HG03442 (cell line): ENCODE measurements around the gene NDUFA13.

ENCODE experiments used
- ATAC-seq: cut with Tn5 transposase; IDR thresholded peaks from one replicate; pipeline ENCODE4 v1.9.1; 2021; ENCODE audit warnings: mild to moderate bottlenecking, moderate library complexity; ENCODE audit not compliant: unreplicated experiment

The NDUFA13 gene

GRCh38 chr19:19506592-19506991 lies 9.4 kb upstream of the NDUFA13 start:
- no peak for ATAC-seq

DNA sequence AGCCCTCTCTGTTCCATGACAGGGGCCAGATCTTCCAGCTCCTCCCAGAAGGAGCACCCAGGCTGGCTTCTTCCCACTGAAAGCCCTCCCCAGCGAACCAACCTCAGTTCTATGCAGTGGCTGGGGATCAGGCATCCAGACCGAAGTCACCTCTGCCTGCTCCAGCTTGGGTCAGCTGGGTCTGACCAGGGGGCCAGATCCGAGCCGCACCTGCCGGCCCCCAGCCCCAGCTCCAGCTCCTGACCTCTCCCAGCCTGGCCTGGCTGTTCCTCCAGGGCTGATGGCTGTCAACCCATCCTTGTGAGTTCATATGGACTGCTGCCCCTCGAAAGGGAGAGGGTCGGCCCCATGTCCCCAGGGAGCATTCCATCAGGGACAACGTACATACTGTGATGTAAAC lies 8.7 kb upstream of the NDUFA13 start:
- no peak for ATAC-seq

DNA sequence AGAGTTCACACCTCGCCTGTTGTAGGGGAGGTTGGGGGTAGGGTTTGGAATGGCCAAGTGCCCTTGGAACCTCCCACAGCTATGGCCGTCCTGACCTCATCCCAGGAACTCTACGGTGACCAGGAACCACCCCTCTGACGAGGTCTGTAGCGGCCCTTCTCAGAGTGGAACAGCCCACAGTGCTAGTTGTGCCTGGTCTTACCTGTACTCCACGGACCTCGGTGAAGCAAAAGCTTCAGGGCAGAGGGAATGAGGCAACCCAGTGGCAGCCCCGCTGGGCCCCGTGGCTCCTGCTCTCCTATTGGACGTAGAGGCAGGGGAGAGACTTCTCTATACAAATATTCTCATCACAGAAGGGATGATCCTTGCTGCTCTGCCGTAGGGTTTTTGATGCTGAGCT lies 7.8 kb upstream of the NDUFA13 start:
- no peak for ATAC-seq

DNA sequence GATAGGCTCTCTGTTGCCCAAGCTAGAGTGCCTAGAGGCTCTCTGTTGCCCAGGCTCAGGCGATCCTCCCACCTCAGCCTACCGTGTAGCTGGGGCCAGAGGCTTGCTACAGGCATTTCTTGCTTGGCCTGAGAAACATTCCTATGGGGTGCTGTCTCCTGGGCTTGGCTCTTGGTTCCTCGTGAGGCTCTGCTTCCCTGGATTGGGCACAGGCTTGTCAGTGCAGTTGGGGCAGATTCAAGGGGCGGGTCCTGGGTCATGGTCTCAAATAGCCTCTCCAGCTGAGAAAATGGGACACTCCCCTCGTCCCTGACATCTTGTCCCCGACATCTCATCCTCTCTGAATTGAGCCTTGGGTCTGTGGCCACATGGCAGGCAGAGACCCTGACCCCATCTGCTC lies 5.6 kb upstream of the NDUFA13 start:
- ATAC-seq: no peak

DNA sequence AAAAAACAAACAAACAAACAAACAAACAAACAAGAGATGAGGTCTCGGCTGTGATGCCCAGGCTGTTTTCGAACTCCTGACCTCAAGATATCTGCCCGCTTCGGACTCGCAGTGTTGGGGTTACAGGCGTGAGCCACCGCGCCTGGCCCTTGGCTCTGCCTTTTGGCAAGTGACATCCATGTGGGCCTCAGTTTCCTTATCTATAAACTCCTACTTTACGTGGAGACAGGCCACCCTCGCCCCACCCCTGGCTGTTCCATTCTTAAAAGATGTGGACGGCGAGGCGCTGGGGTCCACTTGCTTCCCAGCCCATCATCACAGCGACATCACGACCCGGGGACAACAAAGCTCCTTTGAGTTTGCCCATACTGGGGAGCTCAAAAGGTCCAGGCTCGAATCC lies 2.3 kb upstream of the NDUFA13 start:
- no peak for ATAC-seq

GRCh38 chr19:19514215-19514657 lies 1.8 kb upstream of the NDUFA13 start:
- ATAC-seq: no peak

DNA sequence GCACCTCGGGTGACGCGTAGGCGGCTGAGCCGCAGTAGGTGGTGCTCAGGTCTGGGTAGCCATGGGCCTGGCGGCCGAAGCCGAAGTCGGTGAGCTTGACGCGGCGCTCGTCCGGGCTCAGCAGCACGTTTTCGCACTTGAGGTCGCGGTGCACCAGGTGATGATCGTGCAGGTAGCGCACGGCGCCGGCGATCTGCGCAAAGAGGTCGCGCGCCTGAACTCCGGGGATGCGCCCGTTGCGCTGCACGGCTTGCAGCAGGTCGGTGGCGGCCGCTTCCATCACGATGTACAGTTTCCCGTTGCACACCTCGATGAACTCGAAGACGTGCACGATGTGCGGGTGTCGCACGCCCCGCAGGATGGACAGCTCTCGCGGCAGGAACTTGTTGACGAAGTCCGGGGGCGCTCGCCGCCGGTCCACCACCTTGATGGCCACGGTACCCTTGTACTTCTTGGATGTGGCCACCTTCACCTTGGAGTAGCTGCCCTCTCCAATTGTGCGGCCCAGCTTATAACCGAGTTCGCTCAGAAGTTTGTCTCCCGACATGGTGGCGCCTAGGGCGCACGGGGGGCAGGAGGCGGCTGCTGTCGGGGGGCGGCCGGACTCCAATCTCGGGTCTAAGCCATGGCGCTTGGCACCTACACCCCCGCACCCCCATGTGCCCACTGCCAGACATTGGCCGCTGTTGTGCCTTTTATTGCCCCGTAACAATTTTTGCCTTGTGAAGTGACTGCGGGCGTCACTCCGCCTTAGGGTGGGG lies 964 bp upstream of the NDUFA13 start, which contains the start of gene TSSK6:
TSS of gene TSSK6 (minus strand) at position 668 of the 761 bp plus-strand sequence. CDS start at position 547, 121 bp downstream.
- ATAC-seq: no peak

GRCh38 chr19:19517235-19517619 lies 1.2 kb downstream of the NDUFA13 start:
- ATAC-seq: no peak

DNA sequence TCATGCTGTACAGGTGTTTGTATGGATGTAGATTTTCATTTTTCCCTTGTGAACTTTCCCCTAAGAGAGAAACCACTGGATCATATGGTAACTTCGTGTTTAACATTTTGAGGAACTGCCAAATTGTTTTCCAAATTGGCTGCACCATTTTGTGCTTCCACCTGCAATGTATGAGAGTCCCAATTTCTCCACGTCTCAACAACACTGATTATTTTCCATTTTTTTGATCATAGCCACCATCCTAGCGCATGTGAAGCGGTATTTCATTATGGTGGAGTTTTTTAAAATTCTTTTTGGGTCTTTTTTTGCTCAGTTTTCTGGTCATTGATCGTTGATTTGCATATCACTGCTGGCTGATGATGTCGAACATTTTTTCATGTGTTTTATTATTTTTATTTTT lies 5.0 kb downstream of the NDUFA13 start:
- no peak for ATAC-seq

GRCh38 chr19:19523177-19523576 lies 7.2 kb downstream of the NDUFA13 start:
- ATAC-seq: no peak

DNA sequence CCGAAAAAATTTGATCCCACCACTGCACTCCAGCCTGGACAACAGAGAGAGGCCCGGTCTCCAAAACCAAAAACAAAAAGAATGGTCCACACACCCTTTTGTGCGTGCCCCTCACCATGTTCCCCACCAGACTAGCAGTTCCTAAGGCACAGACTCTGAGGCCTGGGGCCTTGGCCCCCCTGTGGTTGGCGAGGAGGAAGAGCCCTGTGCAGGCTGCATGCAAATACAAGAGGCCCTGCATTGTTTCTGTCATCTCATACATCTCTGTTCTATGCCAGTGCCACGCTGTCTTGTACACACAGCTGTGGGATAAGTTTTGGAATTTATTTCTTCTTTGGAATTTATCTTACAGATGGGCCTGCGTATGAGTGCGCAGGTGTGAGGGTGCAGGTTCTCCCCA lies 8.0 kb downstream of the NDUFA13 start:
- no peak for ATAC-seq

DNA sequence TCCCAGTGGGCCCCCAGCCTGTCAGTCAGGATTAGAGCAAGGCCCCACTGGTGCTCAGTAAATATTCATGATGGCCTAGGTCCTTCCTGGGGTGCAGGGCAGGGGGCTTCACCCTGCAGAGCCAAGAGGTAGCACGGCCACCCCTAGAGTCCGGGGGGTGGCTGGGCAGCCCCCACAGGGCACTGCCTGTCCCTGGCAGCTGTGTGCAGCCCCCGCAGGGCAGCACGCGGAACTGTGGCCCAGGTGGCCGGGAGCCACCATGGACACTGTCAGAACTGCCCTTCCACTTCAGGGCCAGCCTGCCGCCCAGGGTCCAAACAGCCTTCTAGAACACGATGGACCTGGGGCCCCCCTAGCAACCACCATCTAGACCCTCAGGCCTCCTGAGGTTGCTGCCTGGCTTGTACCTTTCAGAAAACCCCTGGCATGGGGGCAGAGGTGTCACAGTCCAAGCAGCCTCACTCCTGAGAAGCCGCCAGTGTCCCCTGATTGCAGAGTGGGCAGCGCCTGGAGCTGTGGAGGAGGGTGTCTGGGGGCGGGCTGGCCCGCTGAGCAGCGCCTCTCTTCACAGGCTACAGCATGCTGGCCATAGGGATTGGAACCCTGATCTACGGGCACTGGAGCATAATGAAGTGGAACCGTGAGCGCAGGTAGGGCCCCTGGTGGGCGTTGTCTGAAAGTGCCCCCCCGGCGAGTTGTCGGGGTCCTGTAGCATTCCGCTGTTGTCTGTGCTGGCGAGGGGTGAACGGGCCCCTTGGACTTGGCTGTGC lies 9.8 kb downstream of the NDUFA13 start:
- ATAC-seq: no peak

GRCh38 chr19:19526581-19527370 lies 10.8 kb downstream of the NDUFA13 start:
- ATAC-seq: no peak

GRCh38 chr19:19527371-19527656 lies 11.3 kb downstream of the NDUFA13 start:
- no peak for ATAC-seq

DNA sequence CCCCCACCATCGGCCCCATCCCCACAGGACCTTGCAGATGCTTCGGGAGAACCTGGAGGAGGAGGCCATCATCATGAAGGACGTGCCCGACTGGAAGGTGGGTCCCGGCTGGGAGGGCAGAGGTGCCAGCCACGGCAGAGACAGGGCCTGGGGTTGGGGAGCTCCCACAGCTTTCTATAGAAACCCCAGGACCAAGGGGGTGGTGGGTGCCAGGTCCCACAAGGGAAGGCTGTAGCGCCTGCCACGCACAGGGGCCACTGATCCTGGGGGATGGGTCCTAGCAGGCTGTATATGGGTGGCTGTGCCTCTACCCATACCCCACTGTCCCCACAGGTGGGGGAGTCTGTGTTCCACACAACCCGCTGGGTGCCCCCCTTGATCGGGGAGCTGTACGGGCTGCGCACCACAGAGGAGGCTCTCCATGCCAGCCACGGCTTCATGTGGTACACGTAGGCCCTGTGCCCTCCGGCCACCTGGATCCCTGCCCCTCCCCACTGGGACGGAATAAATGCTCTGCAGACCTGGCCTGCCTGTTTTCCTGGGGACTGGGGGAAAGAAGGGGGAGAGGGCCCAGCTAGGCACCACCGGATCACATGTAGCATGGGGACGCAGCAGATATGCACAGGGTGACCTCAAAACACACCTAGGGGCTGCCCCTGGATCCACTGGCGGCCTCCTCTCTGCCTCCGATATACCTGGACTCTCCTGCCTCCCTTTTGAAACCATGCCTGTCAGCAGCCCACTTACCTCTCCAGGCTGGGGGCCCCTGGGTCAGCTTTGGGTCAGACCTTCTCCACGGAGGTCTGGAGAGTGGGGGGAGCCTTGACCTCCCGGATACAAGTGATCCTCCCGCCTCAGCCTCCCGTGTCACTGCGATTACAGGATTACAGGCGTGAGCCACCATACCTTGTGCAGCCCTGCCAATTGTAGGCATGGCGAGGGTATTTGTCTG lies 11.9 kb downstream of the NDUFA13 start:
- ATAC-seq: no peak

GRCh38 chr19:19528721-19529490 lies 12.9 kb downstream of the NDUFA13 start, which contains the start of gene YJEFN3:
Gene YJEFN3, plus strand, starts transcription at chr19:19528911. Its CDS starts 22 bp downstream, at chr19:19528933.
- no peak for ATAC-seq

DNA sequence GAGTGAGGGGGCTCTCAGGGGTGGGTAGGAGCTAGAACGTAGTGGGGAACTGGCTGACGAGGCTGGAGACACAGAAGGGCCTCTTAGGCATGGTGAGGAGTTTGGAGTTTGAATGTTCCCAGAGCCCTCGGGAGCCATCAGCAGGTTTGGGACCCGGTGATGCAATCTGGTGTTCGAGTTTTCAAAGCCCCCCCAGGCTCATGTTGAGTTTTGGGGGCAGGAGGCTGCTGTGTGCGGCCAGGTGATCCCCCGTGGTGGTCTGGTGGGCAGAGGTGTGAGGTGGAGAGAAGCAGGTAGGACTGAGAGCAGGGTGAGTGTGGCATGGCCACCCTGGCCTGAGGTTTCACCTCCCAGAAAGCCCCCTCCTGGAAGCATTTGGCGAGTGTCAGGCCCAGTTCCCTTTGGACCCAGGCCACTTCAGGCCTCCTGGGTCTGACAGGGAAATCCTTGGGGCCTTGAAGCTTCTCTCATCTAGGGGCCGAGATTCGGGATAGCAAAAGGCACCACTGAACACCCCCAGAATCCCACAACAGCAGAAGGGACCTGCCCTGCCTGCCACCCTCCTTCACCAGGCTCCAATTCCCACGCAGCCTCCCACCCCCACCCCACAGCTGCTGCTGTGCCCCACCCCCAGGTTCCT lies 13.9 kb downstream of the NDUFA13 start:
- ATAC-seq: no peak

GRCh38 chr19:19530423-19530804 lies 14.4 kb downstream of the NDUFA13 start:
- no peak for ATAC-seq

GRCh38 chr19:19530889-19531288 lies 14.9 kb downstream of the NDUFA13 start:
- ATAC-seq: no peak
